SK-N-SH (cell line): ENCODE results near the gene NTRK2. TPM values are rescaled to one million over a fixed set of nuclear protein-coding genes. Genes with fewer than 3 reads are reported as not detected.

Experiments
- CTCF ChIA-PET: fragments of 300-600, 350-600 bp; formaldehyde crosslinking; extraction: SDS; loops from one replicate; lab custom pipeline; 2021; lab: Yijun Ruan, JAX
- POLR2A ChIA-PET: fragments of 350-600 bp; sonication (Branson Sonifier 250); formaldehyde crosslinking; extraction: SDS; loops from one replicate; lab custom pipeline; 2020; ENCODE audit warnings: antibody characterized with exemption, inconsistent platforms; lab: Yijun Ruan, JAX
- DNase-seq: peaks from one replicate; pipeline ENCODE4 v3.0.0; 2012
- H2AFZ ChIP-seq: fragments of 200-600 bp; sonication (generic); 2 replicates; pipeline ENCODE4 v1.8.1; 2016; ENCODE audit warnings: antibody characterized with exemption, mild to moderate bottlenecking, low read depth
- H3F3A ChIP-seq: fragments of 200-600 bp; sonication (generic); replicated peaks from 2 replicates; pipeline ENCODE3; 2016; ENCODE audit warnings: antibody characterized with exemption, mild to moderate bottlenecking; ENCODE audit not compliant: insufficient read depth
- H3K27ac ChIP-seq, 2 experiments: fragments of 200-500 bp in 1 of 2; fragments of 200-600 bp in 1 of 2; sonication (Bioruptor generic) in 1 of 2; sonication (generic), shearing (Covaris generic) in 1 of 2; 2 replicates each; pipeline versions ENCODE4 v1.5.1 to v1.6.1; 2014 to 2016; ENCODE audit warnings: low read depth in 2 of 2, inconsistent platforms in 1 of 2, low read length in 1 of 2, mild to moderate bottlenecking in 1 of 2, mixed read lengths in 1 of 2
- H3K27me3 ChIP-seq: fragments of 200-600 bp; sonication (generic), shearing (Covaris generic); 2 replicates; pipeline ENCODE4 v1.6.1; 2016; ENCODE audit warnings: mixed run types; ENCODE audit not compliant: insufficient read depth
- H3K36me3 ChIP-seq, 2 experiments: fragments of 200-500 bp in 1 of 2; fragments of 200-600 bp in 1 of 2; sonication (Bioruptor generic) in 1 of 2; sonication (generic) in 1 of 2; replicated peaks in 1 of 2; 2 replicates each; pipeline versions ENCODE3 to v1.5.1; 2014 to 2016; ENCODE audit warnings: low read length in 1 of 2, mild to moderate bottlenecking in 1 of 2; ENCODE audit not compliant: insufficient read depth in 2 of 2, control insufficient read depth in 1 of 2
- H3K4me1 ChIP-seq, 2 experiments: fragments of 200-500 bp in 1 of 2; fragments of 200-600 bp in 1 of 2; sonication (Bioruptor generic) in 1 of 2; sonication (generic), shearing (Covaris generic) in 1 of 2; 2 replicates each; pipeline versions ENCODE4 v1.5.1 to v1.6.1; 2014 to 2016; ENCODE audit warnings: low read depth in 1 of 2, low read length in 1 of 2, mixed run types in 1 of 2; ENCODE audit not compliant: insufficient read depth in 2 of 2, control insufficient read depth in 1 of 2
- H3K4me2 ChIP-seq: fragments of 200-600 bp; sonication (generic), shearing (Covaris generic); 2 replicates; pipeline ENCODE4 v1.6.1; 2017; ENCODE audit warnings: mixed run types
- H3K4me3 ChIP-seq, 2 experiments: fragments of 200-500 bp in 1 of 2; fragments of 200-600 bp in 1 of 2; sonication (Bioruptor generic) in 1 of 2; sonication (generic), shearing (Covaris generic) in 1 of 2; 2 replicates each; pipeline versions ENCODE4 v1.5.1 to v1.8.1; 2014 to 2016; ENCODE audit warnings: low read depth in 2 of 2, inconsistent platforms in 1 of 2, low read length in 1 of 2, mild to moderate bottlenecking in 1 of 2, mixed read lengths in 1 of 2, moderate library complexity in 1 of 2
- H3K79me2 ChIP-seq: fragments of 200-600 bp; sonication (generic); 2 replicates; pipeline ENCODE4 v1.8.1; 2017; ENCODE audit warnings: mild to moderate bottlenecking; ENCODE audit not compliant: insufficient read depth
- H3K9ac ChIP-seq: fragments of 200-600 bp; sonication (generic); 2 replicates; pipeline ENCODE4 v1.6.1; 2017; ENCODE audit warnings: mixed run types
- H3K9me2 ChIP-seq: fragments of 200-600 bp; sonication (generic); 2 replicates; pipeline ENCODE4 v1.6.1; 2017; ENCODE audit warnings: mixed run types
- H3K9me3 ChIP-seq: fragments of 200-600 bp; sonication (generic); 2 replicates; pipeline ENCODE4 v1.6.1; 2017; ENCODE audit warnings: mixed run types, mild to moderate bottlenecking, moderate library complexity
- H4K20me1 ChIP-seq: fragments of 200-600 bp; sonication (generic); 2 replicates; pipeline ENCODE4 v1.6.1; 2017; ENCODE audit warnings: mild to moderate bottlenecking, mixed run types; ENCODE audit not compliant: insufficient read depth
- CHD2 ChIP-seq: fragments of 150-350 bp; IDR thresholded peaks from 2 replicates; pipeline ENCODE4 v1.6.1; 2018; ENCODE audit warnings: low read length; ENCODE audit not compliant: partially characterized antibody
- EP300 ChIP-seq, 2 experiments: IDR thresholded peaks; 2 replicates each; pipeline versions ENCODE4 v1.4.0 to v1.6.1; 2012; ENCODE audit warnings: borderline replicate concordance in 1 of 2, low read depth in 1 of 2, low read length in 1 of 2
- GABPA ChIP-seq: IDR thresholded peaks from 2 replicates; pipeline ENCODE4 v1.4.0; 2012; ENCODE audit warnings: low read depth, mild to moderate bottlenecking
- GATA2 ChIP-seq: sonication (generic); formaldehyde crosslinking; IDR thresholded peaks from 2 replicates; pipeline ENCODE4 v1.5.0; 2020; ENCODE audit warnings: mild to moderate bottlenecking, missing genetic modification reagents
- MEF2A ChIP-seq: IDR thresholded peaks from 2 replicates; pipeline ENCODE4 v1.4.0; 2012; ENCODE audit warnings: low read depth, borderline replicate concordance
- MXI1 ChIP-seq: IDR thresholded peaks from 2 replicates; pipeline ENCODE4 v1.6.1; 2012; ENCODE audit warnings: mild to moderate bottlenecking, low read depth, low read length, improper control_type of control experiment
- PBX3 ChIP-seq: IDR thresholded peaks from 2 replicates; pipeline ENCODE4; 2012
- RFX5 ChIP-seq: IDR thresholded peaks from 2 replicates; pipeline ENCODE4 v1.6.1; 2012; ENCODE audit warnings: mild to moderate bottlenecking, improper control_type of control experiment, low read length
- RXRA ChIP-seq: IDR thresholded peaks from 2 replicates; pipeline ENCODE4 v1.4.0; 2012; ENCODE audit warnings: low read depth, mild to moderate bottlenecking, borderline replicate concordance
- SIN3A ChIP-seq: IDR thresholded peaks from 2 replicates; pipeline ENCODE4 v1.6.1; 2012; ENCODE audit warnings: low read depth, mild to moderate bottlenecking, low read length, moderate library complexity, borderline replicate concordance
- TAF1 ChIP-seq: IDR thresholded peaks from 2 replicates; pipeline ENCODE4 v1.6.1; 2012; ENCODE audit warnings: low read depth, mild to moderate bottlenecking, low read length, moderate library complexity, borderline replicate concordance
- YY1 ChIP-seq: IDR thresholded peaks from 2 replicates; pipeline ENCODE4 v1.4.0; 2012; ENCODE audit warnings: low read depth, mild to moderate bottlenecking
- WGBS: methylation state at CpG from one replicate; pipeline ENCODE4 v1.1.6; 2017; ENCODE audit warnings: low lambda C conversion rate; 5-methylcytosine and 5-hydroxymethylcytosine counted together
- polyA plus RNA-seq, 3 experiments: library from polyadenylated mRNA; depleted of rRNA; stranded (reverse); fragments of >200 nt; gene quantifications; 2 replicates each; pipeline ENCODE4 v1.2.3, GENCODE V29; 2012
- TF ChIP-seq, protein P1 (sequence below): fragments of 200-600 bp; sonication (generic); IDR thresholded peaks from 2 replicates; pipeline ENCODE4 v1.6.1; 2017; ENCODE audit warnings: antibody characterized with exemption, mild to moderate bottlenecking, moderate library complexity
- TF ChIP-seq, protein P2 (sequence below): fragments of 150-350 bp; IDR thresholded peaks from 2 replicates; pipeline ENCODE4 v1.6.1; 2017; ENCODE audit warnings: antibody characterized with exemption, low read length, low read depth, borderline replicate concordance

The NTRK2 gene
- polyA plus RNA-seq, 1 of the 3 experiments (the other 2 are of a cell fraction), result 0.05 TPM

GRCh38 chr9:85030316-85030715, 360.8 kb downstream of the NTRK2 start:
- no peak overlapping the region for H3K4me3 ChIP-seq
- no peaks in the 10 kb centered on the region for H3K9me3 ChIP-seq
- H3F3A ChIP-seq, result no peaks in the 10 kb centered on the region
- no peak overlapping the region for H3K4me2 ChIP-seq
- H3K4me1 ChIP-seq, result no peaks in the 10 kb centered on the region
- no peaks in the 10 kb centered on the region for H3K27me3 ChIP-seq
- DNase-seq, result no peak
- H2AFZ ChIP-seq, result no peak overlapping the region
- no peaks in the 10 kb centered on the region for H3K79me2 ChIP-seq
- H3K27ac ChIP-seq, result no peak overlapping the region
- CTCF ChIA-PET, result no interaction called here
- no peak for TF ChIP-seq CHD2
- no peak for TF ChIP-seq YY1
- no peak for TF ChIP-seq MEF2A
- TF ChIP-seq EP300 (IDR thresholded peaks at IDR 0.05; ENCODE audit: borderline replicate concordance in 1 of 2, low read depth in 1 of 2, low read length in 1 of 2), result no peak
- TF ChIP-seq MXI1, result no peak
- no peak for TF ChIP-seq GABPA
- no peak for TF ChIP-seq TAF1
- TF ChIP-seq, protein P1, sequence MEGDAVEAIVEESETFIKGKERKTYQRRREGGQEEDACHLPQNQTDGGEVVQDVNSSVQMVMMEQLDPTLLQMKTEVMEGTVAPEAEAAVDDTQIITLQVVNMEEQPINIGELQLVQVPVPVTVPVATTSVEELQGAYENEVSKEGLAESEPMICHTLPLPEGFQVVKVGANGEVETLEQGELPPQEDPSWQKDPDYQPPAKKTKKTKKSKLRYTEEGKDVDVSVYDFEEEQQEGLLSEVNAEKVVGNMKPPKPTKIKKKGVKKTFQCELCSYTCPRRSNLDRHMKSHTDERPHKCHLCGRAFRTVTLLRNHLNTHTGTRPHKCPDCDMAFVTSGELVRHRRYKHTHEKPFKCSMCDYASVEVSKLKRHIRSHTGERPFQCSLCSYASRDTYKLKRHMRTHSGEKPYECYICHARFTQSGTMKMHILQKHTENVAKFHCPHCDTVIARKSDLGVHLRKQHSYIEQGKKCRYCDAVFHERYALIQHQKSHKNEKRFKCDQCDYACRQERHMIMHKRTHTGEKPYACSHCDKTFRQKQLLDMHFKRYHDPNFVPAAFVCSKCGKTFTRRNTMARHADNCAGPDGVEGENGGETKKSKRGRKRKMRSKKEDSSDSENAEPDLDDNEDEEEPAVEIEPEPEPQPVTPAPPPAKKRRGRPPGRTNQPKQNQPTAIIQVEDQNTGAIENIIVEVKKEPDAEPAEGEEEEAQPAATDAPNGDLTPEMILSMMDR, result no peak
- no peak for TF ChIP-seq PBX3
- TF ChIP-seq, protein P2, sequence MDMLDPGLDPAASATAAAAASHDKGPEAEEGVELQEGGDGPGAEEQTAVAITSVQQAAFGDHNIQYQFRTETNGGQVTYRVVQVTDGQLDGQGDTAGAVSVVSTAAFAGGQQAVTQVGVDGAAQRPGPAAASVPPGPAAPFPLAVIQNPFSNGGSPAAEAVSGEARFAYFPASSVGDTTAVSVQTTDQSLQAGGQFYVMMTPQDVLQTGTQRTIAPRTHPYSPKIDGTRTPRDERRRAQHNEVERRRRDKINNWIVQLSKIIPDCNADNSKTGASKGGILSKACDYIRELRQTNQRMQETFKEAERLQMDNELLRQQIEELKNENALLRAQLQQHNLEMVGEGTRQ, result no peak
- no peak for TF ChIP-seq SIN3A
- TF ChIP-seq GATA2 (CRISPR knock-in tag), result no peak
- no peak for TF ChIP-seq RXRA
- no peak overlapping the region for H3K9ac ChIP-seq
- no peaks in the 10 kb centered on the region for H3K9me2 ChIP-seq
- no peaks in the 10 kb centered on the region for H4K20me1 ChIP-seq
- H3K36me3 ChIP-seq, result no peaks in the 10 kb centered on the region
- POLR2A ChIA-PET, result no interaction called here
- WGBS, result 0% methylated on average over 1 of the region's 1 CpG

GRCh38 chr9:85036496-85036895, 367.0 kb downstream of the NTRK2 start:
- no peak for DNase-seq
- Histone ChIP-seq H3K9ac (no peak overlapping the region), H3K27ac (no peak overlapping the region), H3K4me3 (no peak overlapping the region), H3K36me3 (no peaks in the 10 kb centered on the region), H3K4me2 (no peak overlapping the region), H3K27me3 (no peaks in the 10 kb centered on the region), H3K4me1 (no peaks in the 10 kb centered on the region), H3F3A (no peaks in the 10 kb centered on the region), H3K79me2 (no peaks in the 10 kb centered on the region), H4K20me1 (no peaks in the 10 kb centered on the region), H3K9me3 (no peaks in the 10 kb centered on the region), H2AFZ (no peak overlapping the region), H3K9me2 (no peaks in the 10 kb centered on the region)
- CTCF ChIA-PET, result interaction anchor here (1.1 to 1.6 kb wide), 2 partner anchors 10 to 15 kb away, joined by 3 to 5 read pairs; no protein-coding TSS in a partner anchor
- TF ChIP-seq RFX5, result no peak
- TF ChIP-seq, protein P1, result no peak
- WGBS, result 31% methylated on average over 2 of the region's 2 CpGs
- POLR2A ChIA-PET, result no interaction called here
